COLO829 (cell line): ENCODE measurements around the gene HECTD2.
A peak's percentile ranks its signal among the peaks of the same experiment; 100 is the strongest.
"Not testable (repeated sequence)": the region's sequence is repeated elsewhere in the genome, so short reads cannot be mapped to it uniquely, and the experiment has no call there.

Experiments used
- DNase-seq: peaks from one replicate; pipeline ENCODE4 v3.0.0; 2012; ENCODE audit warnings: low spot score

HECTD2 gene

DNA sequence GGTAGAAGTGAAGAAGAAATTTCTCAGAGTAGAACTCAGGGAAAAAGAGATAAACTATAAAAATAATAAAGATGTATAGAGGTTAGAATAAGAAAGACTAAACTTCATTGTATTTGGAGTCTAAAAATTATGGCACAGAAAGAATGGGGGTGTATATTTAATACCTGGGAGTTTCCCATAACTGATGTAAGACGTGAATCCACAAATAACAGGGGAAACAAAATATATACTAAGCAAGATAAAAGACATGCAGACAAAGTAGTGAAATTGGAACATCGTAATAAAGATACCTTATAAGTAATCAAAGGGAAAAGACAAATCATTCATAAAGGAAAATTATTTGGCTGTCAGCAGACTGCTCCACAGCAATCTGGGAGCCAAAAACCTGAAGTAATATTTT, 62.8 kb downstream of the HECTD2 start:
- DNase-seq = no peak

DNA sequence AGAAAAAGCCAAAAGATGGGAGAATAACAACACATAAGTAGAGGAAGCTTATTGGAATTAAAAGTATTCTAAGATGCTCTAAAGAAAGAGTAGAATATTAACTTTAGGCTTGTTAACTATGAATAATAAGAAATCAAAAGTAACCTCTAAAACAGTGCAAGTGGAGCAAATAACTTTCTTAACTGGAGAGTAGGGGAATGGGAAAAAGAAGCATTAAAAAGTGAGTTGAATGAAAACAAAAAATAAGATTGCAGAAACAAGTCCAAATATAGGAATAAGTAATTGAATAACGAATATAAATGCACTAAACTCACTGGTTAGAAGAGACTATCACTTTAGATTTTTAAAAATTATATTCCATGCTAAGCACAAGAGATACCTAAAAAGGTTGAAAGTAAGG, 63.9 kb downstream of the HECTD2 start:
- no peak for DNase-seq

DNA sequence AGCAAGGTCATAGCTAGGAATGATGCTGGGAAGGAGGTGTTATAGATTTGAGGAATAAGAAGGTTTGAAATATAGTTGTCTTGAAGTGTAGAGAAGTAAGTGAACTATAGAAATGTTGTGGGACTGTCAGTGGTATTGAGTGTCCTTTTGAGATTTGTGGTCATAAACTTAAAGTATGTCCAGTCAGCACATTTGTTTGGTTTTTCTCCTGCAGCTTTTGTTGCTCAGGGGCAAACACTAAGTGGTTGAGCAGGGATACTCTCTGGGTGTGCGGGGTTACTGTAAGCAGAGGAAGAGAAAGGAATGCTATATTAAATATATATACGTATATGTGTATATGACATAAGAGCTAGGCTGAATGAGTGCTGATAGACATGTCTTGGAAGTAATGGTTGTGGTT, 67.1 kb downstream of the HECTD2 start:
- no peak for DNase-seq

DNA sequence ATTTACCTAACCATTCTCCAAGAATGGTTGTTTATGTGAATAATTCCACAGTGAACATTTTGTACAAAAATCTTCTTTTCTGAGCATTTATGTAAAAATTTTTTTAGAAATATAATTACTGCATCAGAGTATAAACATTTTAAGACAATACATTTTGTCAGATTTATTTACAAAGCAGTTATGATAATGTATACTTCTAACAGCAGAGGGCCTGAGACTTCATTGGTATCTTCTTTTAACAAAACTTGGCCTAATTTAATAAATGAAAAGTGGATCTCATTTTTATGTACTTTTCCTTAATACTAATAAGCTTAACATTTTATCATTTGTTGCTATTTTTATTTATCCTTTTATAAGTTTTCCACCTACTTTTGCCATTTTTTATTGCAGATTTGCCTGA, 69.4 kb downstream of the HECTD2 start:
- no peak for DNase-seq

DNA sequence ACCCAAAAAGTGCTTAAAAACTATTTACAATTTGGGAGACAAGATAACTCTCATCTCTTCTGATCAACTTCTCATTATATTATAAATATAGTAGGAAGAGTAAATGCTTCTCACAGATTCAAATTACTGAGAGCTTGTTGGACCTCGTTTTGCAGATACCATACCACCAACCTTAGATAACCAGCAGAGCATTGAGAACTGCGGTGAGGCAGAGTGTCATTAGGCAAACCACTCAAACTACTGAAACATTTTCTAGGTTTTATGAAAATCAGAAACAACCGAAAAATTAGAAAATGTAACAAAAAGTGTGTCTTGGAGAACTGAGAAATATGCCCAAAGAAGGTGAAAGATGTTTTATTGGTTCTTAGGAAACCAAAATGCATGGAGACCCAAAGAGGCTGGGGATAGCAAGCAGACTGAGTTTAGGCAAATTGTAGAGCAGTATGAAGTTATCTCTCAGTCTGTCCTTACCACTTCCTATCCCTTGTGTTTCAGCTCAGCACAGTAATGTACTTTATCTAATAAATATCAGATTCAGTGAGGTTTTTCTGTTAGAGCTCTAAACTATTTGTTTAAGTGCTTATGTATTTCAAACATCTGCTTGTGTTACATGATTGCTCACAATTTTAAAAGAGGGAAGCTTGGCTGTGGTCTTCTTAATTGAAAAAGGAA, 77.9 kb downstream of the HECTD2 start:
- DNase-seq = no peak

DNA sequence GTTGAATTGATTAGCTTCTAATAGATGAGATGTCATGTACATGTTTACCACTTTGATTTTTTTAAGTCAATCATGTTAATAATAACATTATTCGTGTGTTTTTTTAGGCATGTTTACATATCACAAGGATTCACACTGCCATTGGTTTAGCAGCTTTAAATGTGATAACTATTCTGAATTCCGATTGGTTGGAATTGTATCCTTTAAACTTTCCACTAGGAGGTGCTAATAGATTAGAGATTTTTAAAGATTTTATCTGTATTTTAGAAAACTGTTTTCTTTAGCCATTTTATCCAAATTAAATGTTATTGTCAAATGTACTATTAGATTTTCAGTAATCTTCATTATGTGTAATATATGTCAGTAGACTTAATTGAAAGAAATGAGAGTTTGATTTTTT, 83.2 kb downstream of the HECTD2 start:
- DNase-seq = peak; percentile 27

DNA sequence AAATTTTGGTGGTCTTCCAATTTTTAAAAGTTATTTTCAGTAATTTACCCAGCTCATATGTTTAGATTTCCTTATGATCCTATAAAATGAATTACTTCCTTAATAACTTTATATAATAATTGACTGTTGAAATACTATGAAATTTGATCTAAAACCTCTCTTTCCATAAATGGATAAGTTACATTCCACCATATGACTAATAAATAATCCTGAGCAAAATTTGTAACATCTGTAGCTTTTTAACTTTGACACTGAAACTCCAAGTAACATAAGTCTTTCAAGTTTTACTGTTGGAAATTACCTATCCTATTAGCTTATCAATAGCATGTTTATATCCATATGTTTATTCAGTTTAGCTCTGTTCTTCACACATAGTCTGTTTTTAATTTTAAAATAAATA, 85.3 kb downstream of the HECTD2 start:
- no peak for DNase-seq

DNA sequence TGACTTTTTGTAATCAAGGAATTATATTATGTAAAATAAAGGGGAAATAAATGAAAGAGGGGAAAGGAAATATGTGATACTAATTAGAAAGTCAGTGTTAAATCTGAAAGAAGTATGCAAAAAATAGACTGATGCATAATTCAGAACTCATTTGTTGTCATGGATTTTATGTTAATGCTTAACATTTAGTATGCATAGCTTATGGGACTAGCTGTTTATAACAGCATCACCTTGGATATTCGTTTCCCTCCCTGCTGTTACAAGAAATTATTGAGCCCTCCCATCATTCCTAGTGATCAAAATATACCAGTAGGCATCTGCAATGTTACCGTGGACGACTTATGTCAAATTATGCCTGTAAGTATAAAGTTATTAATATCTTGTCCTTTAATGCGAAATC, 85.9 kb downstream of the HECTD2 start:
- DNase-seq = no peak

DNA sequence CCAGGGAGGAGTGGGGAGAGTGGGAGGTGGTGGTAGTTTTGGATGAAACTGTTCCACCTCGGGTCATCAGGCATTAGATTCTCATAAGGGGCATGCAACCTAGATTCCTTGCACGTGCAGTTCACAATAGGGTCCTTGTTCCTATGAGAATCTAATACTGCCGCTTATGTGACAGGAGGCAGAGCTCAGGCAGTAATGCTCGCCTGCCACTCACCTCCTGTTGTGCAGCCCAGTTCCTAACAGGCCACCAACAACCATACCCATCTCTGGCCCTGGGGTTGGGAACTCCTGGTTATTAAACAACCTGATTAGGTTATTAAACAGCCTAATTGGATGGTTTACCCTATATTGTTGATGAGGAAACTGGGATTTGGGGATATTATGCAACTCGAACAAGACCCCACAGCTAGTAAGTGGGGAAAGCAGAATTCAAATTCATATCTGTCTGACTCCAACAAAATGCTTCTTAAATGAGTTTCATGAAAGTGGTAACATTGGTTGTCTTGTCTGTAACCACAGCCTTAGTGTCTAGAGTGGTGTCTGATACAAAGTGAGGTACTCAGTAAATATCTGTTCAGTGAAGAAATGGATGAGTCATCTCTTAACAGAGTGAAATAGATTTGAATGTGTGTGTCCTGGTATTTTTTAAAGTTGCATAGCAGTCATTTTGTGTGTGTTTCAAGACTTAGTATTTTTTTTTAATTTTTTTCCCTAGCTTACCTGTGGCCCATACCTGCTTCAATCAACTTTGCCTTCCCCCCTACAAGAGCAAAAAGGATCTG, 101.6 kb downstream of the HECTD2 start:
- DNase-seq = peak; percentile 26

DNA sequence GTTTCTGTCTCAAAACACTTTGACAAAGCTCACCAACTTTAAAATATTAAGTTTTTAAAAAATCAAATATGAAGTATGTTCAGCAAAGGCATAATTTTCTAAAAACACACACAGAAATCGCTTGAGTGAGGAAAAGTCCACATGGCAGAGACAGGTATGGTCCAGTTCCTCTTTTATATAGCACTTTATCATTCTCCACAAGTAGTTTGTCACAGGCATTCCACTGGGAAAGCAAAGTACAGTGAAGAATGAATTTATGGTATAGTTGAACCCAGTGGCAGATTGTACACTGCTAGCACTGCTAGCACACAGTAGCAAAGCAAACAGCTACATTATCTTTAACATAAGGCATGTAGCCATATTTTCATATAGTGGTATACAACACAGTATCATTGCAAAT, 102.3 kb downstream of the HECTD2 start:
- DNase-seq = no peak

DNA sequence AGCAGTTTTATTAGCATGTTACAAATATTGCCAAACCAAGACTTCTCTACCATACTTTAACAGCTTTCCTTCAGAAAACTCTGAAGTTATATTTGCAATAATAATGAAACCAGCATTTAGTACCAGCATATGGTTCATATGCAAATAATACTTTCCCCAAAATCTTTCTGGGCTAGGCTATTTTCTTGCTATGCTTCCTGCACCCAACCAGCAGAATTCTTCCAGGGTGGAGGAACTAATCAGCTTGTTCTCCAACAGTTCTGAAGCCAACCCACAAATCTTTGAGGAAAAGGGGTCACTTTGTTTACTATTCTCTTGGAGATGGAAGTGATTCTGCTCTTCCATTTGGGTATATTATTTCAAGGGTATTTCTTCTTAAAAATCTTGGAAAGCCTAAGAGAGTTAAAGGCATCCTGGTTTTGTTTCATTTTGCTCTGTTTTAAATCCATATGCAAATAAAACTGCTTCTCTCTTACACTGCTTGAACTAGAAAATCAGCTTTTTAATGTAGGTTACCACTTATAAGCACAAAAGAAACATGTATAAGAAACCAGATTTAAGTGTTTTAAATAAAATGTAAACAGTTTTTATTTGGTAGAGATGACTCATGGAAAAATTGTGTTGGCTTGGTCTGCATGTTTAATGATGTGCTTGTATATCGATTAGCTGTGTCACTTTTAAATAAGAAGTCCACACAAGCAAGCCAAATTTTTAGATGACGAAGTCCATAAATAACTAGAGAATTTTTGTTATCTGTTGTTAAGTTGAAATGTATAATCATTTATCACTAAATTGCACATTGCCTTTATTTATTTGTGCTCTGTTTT, 103.7 kb downstream of the HECTD2 start:
- DNase-seq = no peak

DNA sequence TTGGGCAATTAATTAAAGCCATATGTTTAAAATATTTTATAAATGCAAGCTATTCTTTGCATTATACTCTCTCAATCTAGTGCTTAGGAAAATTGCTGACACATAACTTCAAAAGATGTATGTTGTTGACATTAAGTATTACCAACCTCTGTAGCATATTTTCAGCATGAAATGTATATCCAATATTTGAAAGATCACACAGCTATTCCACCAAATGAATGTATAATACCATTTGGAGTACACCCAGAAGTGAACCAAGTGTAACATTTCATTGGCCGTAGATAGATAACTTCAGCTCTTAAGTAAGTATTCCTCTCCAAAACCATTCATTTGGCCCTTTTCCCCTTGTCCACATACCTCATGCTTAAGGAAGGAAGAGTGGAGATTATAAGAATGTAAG, 104.6 kb downstream of the HECTD2 start:
- DNase-seq = no peak

DNA sequence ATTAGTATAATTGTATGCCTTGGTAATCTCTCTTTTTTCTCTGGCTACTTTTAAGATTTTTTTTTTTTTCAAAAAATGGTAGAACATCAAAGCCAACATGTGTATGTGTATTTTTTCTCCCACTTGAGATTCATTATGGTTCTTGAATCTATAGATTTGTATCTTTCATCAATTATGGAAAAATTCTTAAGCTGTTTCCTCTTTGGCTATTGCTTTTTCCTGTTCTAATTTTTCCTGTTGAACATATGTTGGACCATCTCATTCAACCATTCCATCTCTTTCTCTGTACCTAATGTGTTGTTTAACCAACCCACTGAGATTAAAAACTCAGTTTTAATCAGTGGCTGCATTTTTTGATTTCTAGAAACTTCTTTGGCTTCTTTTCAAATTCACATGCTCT, 107.2 kb downstream of the HECTD2 start:
- no peak for DNase-seq

DNA sequence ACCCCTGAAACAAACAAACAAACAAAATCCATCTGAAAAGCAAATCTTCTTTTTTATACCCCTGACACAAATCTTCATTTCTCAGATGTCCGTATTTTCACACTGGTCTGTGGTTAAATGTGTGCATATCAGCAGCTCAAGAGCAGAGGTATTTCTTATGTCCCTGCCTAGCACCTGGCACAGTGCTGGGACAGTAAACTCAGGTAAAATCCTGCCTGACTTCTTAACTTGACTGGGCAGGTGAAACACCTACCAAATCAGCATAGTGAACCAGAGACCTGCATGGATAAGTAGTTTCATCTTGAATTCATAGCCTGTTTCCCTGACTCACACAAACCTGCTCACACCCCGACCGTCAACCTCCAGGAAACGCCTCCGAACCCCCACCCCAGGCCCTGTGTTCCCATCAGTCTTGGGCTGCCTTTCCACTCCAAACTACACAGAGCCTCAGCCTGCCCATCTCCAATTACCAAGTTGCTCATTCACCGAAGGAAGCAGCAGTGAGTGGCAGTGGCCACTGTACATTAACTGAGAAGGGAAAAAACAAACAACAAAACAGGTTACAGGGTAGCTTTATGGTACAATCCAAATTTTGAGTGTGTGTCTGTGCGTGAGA, 109.9 kb downstream of the HECTD2 start:
- DNase-seq = no peak

DNA sequence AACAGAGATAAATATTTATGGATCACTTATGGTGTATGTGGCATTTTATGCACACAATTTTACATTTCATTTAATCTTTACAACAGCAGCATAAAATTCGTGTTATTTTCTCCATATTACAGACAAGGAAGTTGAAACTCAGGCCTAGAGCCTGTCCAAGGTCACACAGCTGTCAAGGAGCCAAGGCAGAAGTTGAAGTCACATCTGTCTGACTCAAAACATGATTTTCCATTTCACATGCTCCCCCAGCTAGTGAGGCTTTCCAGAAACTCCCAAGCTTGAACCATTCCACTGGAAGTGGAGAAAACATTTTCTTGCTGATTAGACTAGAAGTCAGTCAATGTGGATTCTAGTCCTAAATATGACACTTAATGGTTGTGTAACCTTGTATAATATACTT, 110.5 kb downstream of the HECTD2 start:
- no peak for DNase-seq

DNA sequence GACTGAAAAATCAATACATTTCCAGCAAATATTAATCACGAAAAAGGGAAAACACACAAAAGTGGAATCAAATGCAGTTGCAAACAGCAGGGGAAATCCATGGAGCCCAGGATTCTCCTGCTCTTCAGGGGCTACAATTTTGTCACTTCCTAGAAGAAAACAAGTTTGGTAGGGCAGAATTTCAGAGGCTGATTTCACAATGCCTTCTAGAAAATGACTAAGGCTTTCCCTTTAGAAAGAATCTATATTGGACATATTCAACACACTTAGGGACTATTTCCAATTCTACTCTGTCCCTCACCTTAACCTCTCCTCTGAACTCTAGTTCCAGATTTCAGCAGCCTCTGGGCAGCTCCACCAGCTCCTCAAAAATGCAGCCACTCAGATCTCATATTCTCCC, 111.3 kb downstream of the HECTD2 start:
- DNase-seq = no peak

DNA sequence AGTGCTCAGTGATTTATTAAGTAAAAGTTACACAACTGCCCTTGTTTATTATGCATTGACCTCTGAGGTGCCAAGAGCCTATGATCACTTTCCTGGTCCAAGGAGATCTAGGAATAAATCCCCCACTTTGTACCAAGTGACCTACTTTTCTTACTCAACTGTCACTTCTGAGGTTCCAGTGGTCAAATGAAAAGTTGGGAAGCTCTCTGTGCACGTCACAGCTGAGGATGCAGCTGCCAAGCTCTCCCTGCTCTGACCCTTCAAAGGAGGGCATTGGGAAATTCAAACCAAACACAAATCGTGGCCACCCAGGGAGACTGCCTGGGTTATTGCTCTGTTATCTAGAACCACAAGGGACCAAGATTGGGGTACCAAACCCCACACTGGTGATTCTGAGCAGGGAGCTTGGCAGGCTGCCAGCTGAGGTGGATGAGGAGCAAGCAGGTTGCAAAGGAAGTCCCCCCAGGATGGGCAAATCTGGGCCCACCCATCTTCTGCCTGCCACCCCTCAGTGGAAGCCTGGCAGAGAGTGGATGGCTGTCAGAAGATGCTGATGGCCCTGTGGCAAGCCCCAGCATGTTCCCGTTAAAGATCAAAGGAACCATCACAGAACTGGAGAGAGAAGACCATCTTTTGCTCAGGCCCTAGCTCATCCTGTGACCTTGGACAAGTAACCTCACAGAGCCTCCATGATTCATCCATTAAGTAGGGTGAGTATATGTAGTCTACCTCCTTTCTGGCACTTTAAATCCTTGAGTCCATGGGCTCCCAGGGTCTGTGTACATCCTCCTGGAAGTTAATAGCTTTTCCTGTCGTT, 116.0 kb downstream of the HECTD2 start:
- DNase-seq = no peak

DNA sequence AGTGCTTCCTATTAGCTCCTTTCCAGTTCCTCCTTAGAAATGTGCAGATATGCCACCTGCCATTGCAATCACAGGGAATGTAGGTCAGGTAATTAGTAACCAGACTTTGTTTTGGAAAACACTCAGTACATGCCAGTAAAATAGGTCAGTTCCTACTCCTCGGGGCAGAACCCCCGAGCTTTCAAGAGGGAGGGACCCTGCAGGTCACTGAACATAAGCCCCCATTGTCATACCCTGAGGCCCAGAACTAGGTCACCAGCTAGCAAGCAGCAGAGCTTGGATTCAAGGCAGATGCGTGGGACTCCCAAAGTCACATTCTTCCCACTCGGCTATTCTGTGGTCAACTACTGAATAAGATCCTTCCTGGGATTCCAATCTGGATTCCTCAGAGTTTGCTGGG, 117.9 kb downstream of the HECTD2 start:
- no peak for DNase-seq

DNA sequence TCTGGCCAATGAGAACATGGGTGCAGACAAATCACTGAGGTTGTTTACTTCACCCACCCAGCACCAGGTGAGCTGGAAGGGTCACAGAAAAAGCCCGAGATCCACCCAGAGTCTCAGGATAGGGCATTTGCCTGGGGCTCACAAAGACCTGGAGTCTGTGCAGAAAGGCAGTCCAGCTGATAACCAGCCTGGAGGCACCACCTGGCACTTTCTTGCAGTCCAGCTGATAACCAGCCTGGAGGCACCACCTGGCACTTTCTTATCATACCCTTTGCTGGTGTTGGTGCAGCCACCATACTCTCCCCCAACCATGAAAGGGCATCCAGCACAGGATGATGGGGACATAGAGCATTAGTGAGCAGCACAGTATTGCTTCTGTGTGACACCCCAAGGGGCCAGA, 118.6 kb downstream of the HECTD2 start:
- no peak for DNase-seq

DNA sequence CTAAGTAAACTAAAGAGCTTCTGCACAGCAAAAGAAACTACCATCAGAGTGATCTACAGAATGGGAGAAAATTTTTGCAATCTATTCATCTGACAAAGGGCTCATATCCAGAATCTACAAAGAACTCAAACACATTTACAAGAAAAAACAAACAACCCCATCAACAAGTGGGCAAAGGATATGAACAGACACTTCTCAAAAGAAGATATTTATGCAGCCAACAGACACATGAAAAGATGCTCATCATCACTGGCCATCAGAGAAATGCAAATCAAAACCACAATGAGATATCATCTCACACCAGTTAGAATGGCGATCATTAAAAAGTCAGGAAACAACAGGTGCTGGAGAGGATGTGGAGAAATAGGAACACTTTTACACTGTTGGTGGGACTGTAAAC, 124.6 kb downstream of the HECTD2 start:
- DNase-seq = not testable (repeated sequence)

DNA sequence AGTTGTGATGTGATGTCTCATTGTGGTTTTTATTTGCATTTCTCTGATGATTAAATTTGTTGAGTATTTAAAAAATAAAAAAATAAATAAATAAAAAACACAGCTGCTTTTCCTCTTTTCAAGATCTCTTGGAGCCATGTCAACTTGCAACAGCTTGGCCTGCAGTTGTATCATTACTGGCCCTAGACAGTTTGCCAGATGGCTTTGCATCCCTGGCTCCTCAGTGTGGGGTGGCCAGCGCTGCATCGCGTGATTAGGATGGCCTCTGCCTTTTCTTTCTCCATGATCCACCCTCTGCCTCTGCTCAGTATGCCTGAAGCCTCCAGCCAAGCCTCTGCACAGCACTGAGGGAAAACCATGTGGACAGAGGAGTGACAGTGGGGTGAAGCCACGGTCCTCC, 126.0 kb downstream of the HECTD2 start:
- DNase-seq = no peak

DNA sequence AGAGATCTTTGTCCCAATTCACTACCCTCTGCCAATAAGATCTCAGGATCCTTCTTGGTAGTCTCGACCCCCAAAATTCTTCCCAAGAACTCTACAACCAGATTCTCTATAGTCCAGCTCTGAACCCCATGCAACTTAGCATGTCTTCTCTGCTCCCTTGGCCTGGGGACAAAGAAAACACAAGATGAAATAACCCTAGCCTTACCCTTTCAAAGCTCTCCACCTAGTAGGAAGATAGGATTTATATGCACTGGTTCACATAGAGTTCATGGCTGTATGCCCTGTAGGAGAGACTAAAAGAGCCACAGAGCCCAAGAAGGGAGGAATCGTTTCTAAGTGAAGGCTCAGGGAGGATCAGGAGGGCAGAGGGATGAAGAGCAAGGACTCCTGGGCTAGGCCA, 126.6 kb downstream of the HECTD2 start:
- no peak for DNase-seq
